ENCODE measurements around the gene CNNM4. TPM values are rescaled to one million over a fixed set of nuclear protein-coding genes. Genes with fewer than 3 reads are reported as not detected.

The CNNM4 gene
- total RNA-seq, 1 donor from 2014 or later: 1.4 TPM

GRCh38 chr2:96810783-96811192, 50.1 kb downstream of the CNNM4 start:
- DNase-seq (ENCODE audit: low spot score): no peak

- no peak for DNase-seq (ENCODE audit: low spot score)
These were observed 51.2 kb downstream of the CNNM4 start for GRCh38 chr2:96811917-96812316.

GRCh38 chr2:96813656-96814055, 53.0 kb downstream of the CNNM4 start:
- DNase-seq (ENCODE audit: low spot score): no peak

GRCh38 chr2:96815326-96816126, 54.8 kb downstream of the CNNM4 start:
- DNase-seq (ENCODE audit: low spot score): peak; percentile 25

GRCh38 chr2:96816127-96816835, 55.6 kb downstream of the CNNM4 start, which contains the start of gene CNNM3:
Gene CNNM3 (plus strand): TSS chr2:96816268. CDS start chr2:96816278, 10 bp downstream.
- peak; percentile 98 for DNase-seq (ENCODE audit: low spot score)

GRCh38 chr2:96816836-96817702, 56.4 kb downstream of the CNNM4 start:
- no peak for DNase-seq (ENCODE audit: low spot score)

GRCh38 chr2:96817882-96818281, 57.2 kb downstream of the CNNM4 start:
- DNase-seq (ENCODE audit: low spot score): no peak

GRCh38 chr2:96819128-96819875, 58.6 kb downstream of the CNNM4 start:
- no peak for DNase-seq (ENCODE audit: low spot score)

GRCh38 chr2:96819876-96820511, 59.3 kb downstream of the CNNM4 start:
- no peak for DNase-seq (ENCODE audit: low spot score)

GRCh38 chr2:96821113-96821675, 60.5 kb downstream of the CNNM4 start:
- no peak for DNase-seq (ENCODE audit: low spot score)

- DNase-seq (ENCODE audit: low spot score): no peak
These were observed 62.1 kb downstream of the CNNM4 start for GRCh38 chr2:96822786-96823185.

- no peak for DNase-seq (ENCODE audit: low spot score)
These were observed 62.5 kb downstream of the CNNM4 start for GRCh38 chr2:96823198-96823597.

GRCh38 chr2:96824079-96824870, 63.6 kb downstream of the CNNM4 start:
- peak; percentile 43 for DNase-seq (ENCODE audit: low spot score)

- DNase-seq (ENCODE audit: low spot score): no peak
These were observed 64.4 kb downstream of the CNNM4 start for GRCh38 chr2:96825057-96825456.

- no peak for DNase-seq (ENCODE audit: low spot score)
These were observed 66.0 kb downstream of the CNNM4 start for GRCh38 chr2:96826546-96827278.

- no peak for DNase-seq (ENCODE audit: low spot score)
These were observed 67.7 kb downstream of the CNNM4 start for GRCh38 chr2:96828436-96828835.

GRCh38 chr2:96828874-96829273, 68.2 kb downstream of the CNNM4 start:
- no peak for DNase-seq (ENCODE audit: low spot score)

GRCh38 chr2:96830044-96830562, 69.4 kb downstream of the CNNM4 start:
- no peak for DNase-seq (ENCODE audit: low spot score)

GRCh38 chr2:96831679-96832078, 71.0 kb downstream of the CNNM4 start:
- no peak for DNase-seq (ENCODE audit: low spot score)

All from umbilical cord (tissue), 2 donors.